HG02852 (cell line): Measurements from ENCODE around the gene OGDH.

Experiments
- ATAC-seq: cut with Tn5 transposase; IDR thresholded peaks from one replicate; pipeline ENCODE4 v1.9.1; 2021; ENCODE audit warnings: mild to moderate bottlenecking, moderate library complexity; ENCODE audit not compliant: unreplicated experiment

The OGDH gene

DNA sequence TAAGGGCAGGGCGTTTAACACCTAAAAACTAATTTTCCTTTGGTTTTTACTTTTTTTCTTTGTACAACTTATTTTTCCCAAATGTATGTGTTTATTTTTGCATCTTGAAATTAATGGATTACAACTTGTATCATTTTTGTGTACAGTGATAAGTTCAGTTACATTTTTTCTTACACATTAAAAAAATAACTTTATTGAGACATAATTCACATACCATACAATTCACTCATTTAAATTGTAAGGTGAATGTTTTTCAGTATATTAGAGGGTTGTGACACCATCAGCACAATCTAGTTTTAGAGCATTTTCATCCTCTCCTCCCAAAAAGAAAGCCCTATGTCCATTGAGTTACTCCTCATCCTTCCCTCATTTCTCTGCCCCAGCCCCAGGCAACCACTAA, 11.6 kb downstream of the OGDH start:
- no peak for ATAC-seq

DNA sequence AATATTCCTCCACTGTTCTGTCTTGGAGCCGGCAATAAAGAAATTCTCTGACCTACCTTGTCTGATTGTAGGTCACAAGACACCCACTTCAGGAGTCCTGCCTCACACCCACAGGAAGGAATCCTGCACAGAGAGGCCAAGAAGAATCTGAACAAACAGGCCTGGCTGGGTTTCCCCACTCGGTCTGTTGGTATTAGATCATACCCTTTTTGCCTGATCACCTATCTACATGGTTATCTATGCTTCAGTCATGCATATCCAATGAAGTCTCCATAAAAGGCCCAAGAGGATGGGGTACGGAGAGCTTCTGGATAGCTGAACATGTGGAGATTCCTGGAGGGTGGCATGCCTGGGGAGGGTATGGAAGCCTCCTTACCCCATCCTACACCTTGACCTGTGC, 12.3 kb downstream of the OGDH start:
- ATAC-seq, result no peak

DNA sequence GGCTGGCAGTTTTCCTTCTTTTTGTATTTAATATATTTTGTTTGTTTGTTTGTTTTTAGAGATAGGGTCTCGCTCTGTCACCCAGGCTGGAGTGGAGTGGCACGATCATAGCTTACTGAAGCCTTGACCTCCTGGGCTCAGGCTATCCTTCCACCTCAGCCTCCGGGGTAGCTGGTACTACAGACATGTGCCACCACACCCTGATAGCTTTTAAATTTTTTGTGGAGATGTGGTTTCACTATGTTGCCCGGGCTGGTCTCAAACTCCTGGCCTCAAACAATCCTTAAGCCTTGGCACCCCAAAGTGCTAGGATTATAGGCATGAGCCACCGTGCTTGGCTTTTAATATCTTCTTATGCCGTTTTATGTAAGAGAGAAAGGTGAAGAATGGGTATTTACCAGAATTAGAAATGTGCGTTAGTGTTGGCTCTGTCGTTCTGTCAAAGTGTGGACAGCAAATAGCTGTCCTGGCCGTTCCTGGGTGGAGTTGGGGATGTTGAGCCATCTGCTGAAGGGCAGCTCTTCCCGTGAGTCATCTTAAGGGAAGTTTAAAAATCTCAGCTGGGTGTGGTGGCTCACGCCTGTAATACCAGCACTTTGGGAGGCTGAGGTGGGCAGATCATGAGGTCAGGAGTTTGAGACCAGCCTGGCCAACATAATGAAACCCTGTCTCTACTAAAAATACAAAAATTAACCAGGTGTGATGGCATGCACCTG, 14.8 kb downstream of the OGDH start:
- no peak for ATAC-seq

DNA sequence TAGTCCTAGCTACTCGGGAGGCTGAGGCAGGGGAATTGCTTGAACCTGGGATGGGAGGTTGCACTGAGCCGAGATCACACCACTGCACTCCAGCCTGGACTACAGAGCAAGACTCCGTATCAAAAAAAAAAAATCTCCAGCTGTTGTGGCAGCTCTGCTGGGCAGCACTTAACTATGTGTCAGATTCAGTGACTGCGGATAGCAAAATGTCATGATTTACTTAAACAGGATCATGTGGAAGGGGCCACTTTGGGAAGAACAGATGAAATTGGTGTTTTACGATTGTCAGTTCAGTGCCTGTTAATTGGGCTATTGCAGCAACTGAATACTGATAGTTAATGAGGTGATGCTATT, 15.3 kb downstream of the OGDH start:
- no peak for ATAC-seq

DNA sequence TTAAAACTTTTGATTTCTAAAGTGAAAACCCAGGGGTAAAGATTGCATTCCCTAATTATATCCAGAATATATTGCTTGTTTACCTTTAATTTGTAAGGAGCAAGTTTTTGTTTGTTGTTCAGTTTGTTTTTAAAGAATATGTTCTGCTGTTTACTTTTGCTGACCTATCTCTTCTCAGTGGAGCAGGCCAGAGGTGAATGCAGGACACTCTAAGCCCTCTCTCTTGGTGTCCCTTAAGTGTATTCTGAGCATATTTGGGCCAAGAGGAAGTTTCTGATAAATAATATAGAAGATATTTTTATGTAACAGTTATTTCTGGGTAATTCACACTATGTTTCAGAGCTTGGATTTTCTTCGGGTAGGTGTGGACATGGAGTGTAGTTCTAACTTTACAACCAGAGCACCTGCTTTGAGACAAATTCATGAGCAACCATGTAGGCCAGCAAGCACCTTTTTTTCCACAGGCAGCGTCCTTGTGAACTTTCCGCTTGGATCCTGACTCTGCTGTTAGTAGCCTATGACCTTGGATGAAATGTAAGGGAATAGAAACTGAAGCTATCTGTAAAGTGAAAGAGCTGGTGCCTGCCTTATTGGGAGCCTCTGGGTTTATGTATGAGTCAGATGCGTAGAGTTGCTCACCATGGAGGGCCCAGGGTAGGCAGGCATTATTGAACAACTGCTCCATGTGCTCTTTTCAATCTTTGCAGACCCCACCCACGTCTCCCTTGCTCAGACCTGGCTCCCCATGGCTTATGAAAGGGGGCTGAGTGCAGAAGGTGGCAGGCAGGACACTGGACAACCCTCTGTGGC, 16.1 kb downstream of the OGDH start:
- peak; percentile 78 for ATAC-seq

DNA sequence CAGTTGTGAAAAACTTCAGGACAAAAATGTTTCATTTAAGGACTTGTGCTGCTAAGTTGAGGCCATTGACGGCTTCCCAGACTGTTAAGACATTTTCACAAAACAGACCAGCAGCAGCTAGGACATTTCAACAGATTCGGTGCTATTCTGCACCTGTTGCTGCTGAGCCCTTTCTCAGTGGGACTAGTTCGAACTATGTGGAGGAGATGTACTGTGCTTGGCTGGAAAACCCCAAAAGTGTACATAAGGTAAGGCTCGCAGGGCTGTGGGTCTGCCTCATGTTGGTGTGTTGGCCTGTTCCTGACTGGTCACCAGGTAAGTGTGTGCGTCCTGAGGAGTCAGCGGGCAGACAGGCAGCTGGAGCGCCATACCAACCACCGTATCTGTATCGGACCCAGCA, 17.9 kb downstream of the OGDH start:
- ATAC-seq, result no peak

DNA sequence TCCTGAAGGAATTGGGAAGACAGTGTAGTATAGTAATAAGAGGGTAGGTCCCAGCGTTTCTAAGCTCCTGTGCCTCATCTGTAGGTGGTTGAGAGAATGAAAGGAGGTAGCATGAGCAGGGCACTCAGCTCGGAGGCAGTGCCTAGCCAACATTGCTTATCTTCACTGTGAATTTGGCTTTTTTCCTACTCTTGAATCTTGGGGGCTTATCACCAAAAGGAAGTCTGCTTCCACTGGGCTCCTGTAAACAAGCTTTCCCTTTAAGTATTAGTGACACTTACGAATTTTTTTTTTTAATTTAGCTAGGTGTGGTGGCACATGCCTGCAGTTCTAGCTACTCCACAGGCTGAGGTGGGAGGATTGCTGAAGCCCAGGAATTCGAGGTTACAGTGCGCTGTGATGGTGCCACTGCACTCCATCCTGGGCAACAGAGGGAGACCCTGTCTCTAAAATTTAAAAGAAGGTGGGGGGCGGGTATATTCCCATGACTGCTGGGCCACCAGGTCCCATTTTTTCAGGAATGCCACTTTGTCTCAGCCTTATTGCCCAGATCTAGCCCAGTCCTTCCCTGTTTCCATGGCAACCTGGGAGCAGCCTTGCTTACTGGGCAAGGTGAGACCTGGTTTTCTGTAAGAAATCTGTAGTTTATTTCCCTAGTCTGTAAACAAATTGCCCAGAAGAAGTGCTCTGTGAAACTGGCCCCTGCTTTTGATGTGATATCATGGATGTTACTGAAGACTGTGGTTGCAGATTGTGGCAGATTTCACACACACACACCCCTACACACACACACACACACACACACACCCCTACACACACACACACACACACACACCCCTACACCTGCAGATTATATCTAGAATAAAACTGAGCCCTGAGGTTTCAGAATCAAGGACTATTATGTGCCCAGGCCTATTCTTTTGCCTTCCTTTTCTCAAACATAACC, 19.4 kb downstream of the OGDH start:
- ATAC-seq, result no peak

DNA sequence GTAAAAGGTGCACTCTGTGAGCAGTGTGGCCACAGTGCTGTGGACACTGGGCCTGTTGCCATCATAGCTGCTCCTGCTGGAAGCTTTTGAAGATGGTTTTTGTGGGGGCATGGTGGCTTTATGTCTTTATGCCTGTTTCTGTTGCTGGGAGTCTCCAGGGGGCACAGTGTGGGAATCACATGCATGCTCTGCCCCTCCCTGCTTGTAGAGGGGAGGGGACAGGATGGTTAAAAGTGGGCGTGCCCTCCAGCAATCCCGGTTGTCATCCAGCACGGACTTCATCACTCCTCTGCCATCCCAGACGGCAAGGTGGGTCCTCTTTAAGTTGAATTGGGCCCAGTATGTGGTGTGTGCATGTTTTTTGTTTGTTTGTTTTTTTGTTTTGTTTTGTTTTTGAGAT, 20.2 kb downstream of the OGDH start:
- no peak for ATAC-seq

DNA sequence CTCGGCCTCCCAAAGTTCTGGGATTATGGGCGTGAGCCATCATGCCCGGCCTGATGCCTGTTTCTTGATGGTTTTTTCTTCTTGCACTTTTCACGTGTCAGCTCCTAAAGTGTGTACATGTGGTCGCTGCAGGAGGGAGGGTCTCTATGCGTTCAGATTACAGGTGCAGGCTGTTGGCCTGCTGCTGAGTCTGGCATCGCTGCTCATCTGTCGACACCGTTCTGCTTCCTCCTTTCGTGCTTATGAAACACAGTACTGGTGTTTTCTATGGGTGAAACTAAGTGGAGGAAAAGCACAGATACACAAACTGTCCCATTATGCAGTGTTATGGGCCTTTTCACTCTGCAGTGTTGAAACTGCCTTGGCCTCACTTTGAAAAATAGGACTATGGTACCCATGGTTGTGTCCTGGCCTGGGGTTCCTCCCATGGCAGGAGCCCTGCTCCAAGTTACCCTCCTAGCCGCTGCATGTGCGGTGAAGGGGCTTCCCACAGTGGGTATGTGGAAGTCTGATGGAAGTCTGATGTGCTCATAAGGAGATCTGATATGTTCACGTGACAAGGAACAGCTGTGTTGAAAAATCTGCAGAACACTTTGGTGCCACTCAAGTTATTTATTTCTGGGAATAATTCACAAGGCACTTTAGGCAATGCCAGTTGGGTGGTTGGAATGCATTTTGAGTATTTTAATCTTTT, 23.5 kb downstream of the OGDH start:
- peak; percentile 41 for ATAC-seq

DNA sequence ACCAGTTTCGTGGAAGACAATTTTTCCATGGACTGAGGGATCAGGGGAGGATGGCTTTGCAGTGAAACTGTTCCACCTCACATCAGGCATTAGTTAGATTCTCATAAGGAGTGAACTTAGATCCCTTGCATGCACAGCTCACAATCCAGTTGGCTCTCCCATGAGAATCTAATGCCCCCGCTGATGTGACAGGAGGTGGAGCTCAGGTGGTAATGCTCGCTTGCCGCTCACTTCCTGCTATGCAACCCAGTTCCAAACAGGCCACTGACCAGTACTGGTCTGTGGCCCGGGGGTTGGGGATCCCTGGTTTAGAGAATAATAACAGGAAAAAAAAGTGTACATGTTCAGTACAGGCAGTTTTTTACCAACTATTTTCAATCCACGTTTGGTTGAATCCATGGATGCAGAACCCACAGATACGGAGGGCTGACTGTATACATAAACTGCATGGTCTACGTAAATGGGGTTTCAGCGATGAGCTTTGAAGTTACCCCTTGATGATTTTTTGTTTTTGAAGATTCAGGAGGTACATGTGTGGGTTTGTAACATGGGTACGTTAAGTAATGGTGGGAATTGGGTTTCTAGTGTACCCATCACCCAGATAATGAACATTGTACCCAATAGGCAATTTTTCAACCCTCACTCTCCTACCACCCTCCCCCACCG, 24.5 kb downstream of the OGDH start:
- no peak for ATAC-seq

DNA sequence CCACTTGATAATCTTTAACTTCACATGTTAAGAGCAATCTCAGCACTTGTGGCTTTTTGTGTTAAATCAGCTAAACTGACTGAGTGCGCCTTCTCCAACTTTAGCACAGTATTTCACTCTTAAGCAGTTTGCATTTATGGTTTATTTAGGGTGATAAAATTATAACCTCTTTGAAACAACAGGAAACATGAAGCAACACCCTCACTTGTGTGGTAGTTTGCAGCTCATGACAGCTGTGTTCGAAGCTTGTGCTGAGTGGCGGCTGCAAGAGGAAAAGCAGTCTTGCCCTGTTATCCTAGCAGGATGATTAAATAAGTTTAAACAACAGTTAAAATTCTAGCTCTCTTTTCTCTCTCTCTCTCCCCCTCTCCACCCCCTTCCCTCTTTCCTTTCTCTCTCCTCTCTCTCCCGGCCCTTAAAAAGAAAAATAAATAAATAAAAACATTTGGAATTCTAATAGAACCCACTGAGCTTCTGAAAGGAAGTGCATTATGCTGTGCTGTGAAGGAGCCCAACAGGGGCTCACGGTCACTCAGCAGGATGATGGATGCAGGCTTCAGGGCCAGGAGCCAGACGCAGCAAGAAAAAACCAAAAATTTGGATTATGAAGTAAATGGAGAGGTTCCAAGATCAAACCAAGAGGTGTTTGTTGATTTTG, 25.2 kb downstream of the OGDH start:
- ATAC-seq, result no peak

DNA sequence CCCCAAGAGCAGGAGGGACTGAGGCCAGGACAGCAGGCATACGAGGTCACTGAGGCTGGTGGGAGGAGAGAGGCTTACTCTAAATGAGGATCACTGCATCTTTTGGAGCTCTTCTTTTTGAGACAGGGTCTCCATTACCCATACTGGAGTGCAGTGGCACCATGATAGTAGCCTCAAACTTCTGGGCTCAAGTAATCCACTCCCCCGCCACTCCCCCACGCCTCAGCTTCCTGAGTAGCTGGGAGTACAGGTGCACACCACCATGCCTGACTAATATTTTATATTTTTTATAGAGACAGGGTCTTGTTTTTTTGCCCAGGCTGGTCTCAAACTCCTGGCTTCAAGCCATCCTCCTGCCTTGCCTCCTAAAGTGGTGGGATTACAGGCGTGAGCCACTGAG, 25.8 kb downstream of the OGDH start:
- no peak for ATAC-seq

DNA sequence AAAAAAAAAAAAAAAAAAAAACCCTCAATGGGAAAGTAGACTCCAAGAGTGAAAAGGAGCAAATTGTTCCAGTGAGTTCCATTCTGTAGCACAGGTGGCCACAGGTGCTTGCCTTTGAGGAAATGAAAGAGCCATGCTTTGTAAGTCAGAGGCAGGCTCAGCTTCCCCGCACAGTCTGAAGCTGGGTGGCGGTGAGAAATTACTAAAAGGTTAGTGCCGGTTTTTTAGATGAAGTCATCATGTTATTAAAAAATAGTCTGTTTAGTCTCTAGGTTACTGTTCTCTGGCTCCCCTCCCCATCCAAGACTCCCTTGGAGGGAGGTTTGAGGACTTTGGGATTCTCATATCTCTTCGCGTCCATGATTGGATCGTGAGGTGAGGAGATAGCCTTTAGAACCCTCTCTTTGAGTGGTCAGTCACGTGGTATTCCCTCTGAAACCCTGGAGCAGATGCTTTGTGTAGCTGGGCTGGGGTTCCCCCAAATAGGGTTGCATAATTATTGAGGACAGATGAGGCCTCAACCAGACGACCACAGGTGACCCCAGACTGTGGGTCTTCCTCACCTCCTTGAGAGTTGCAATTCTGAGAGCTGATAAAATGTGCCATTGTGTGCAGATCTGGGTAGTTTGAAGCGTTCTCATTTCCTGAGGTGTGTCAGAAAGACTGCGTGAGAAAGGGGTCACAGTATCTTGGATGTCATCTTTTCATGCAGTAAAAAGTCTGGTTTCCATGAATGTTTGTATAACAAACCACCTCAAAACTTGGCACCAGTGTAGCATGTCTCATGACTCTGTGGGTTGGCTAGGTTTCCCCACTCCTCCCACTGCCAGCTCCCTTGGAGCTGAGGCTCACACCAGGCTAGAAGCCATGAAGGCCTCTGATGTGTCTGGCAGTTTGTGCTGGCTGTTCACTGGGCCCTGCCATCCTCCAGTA, 27.1 kb downstream of the OGDH start:
- peak; percentile 57 for ATAC-seq

DNA sequence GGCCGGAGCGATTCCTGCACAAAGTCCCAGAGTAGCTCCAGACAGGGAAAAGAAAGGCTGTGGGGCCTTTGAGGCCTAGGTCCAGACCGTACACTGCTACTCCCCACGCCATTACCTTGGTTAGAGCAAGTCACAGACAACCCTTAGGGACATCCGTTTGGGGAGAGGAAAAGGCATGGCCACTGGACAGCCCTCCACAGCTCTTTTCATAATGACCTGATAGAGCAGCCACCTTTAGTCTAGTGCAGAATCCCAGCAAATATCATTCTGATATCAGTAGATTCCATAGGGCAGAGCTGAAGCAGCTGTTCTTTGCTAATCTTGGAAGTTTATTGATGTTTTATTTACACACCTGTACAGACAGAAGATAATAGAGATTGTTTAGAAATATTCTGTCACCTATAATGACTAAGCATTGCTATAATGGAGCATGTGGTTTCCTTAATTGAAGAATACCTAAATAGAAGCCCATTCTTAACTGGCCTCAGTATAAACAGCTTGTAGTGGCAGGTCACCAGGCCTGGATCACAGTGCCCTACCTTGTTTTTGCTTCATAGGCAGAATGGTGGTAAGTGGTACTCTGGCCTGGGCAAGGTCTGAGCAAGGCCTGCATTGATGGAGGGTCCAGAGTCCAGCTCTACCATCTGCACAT, 27.9 kb downstream of the OGDH start:
- no peak for ATAC-seq

DNA sequence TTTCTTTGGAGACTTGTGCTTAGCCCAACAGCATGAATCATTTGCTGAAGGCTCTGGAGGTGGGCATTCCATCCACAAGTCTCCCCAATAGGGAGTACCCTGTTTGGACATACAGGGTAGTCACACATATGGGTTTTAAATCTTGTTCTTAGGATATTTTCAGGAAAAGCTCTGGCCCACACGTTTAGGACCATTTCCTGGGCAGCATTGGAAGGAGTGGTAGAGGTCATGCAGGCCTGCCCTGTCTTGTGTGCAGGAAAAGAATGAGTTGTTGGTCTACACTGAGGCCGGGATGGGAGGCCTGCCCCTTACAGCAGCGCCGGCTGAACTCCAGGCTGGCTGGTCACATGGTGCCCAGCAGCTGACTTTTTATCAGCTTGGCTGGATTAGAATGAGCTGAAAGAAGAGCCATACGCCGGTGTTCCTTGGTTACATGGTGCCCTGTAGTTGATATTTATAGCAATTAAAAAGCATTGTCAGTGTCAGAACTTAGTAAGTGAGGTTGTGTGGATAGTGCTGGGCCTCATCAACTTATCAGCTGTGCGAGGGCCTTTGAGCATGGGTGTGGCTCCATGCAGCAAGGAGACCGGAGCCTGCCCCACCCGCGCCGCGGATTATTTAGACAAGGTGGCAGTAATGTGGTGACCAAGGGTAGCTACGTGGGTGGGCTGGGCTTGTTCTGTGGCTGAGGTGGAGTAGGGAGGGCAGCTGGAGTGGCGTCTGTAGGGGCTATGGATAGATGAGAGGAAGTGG, 28.6 kb downstream of the OGDH start:
- no peak for ATAC-seq

DNA sequence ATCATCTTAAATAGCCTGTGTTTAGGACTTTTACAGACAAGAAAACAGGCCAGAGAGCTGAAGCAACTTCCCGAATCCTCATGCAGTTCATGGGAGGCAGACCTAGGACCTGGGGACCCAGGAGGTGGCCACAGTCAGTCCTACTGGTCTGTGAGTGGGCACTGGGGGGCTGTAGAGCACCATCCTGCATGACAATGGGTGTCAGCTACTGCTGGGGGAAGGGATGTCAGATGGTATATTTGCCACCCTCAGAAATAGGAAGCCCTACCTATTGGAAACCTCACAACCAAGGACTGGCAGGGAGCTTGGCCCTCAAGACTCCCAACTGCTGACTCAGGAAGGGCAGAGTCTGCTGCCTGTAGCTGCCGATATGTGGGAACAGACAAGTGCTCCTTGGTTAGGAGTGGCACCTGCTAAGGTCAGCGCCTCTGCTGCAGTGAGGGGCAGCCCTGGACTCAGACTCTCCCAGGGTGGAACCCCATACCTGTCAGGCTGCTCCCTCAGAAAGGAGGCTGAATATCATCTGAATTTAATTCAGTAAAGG, 29.7 kb downstream of the OGDH start:
- no peak for ATAC-seq

DNA sequence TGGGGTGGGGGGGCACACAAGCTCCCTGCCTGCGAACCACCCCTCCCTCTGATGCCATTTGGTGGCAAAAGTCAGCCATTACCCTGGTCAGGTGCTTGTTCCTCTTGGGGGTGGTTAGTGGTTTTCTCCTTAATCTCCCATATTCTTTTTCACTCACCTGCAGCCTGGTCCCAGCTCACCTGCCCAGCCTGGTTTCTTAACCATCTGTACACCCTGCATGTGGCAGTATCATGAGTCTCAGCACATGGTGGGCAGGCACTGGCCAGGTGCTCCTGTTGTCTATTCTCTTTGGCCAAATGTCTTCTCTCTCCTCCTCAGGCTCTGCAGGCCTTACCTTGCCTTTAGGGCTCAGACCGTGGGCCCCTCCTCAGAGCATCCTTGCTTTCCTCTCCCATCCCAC, 30.5 kb downstream of the OGDH start:
- ATAC-seq, result no peak
